Measurements from ENCODE around the gene AHI1. TPM values are rescaled to one million over a fixed set of nuclear protein-coding genes. Genes with fewer than 3 reads are reported as not detected.

Gene AHI1
- total RNA-seq, 1 experiment from 2014 or later, result 22.8 TPM

- intact Hi-C loops (cut with micrococcal nuclease; ENCODE audit: unreplicated experiment), result no loop called here
- Histone ChIP-seq H3K27me3 (replicated peaks; ENCODE audit: insufficient read depth, low read depth, low read length, poor library complexity) (no peaks in the 10 kb centered on the region), H3K27ac (ENCODE audit: low read depth, low read length, poor library complexity, severe bottlenecking) (no peak overlapping the region), H3K4me3 (ENCODE audit: low read depth, low read length, poor library complexity, severe bottlenecking) (no peak overlapping the region), H3K9me3 (ENCODE audit: low read depth, low read length, poor library complexity, severe bottlenecking) (no peaks in the 10 kb centered on the region), H3K36me3 (ENCODE audit: insufficient read depth, low read length, poor library complexity, severe bottlenecking) (no peaks in the 10 kb centered on the region), H3K4me1 (ENCODE audit: insufficient read depth, low read length, poor library complexity, severe bottlenecking) (no peaks in the 10 kb centered on the region)
- no peak for TF ChIP-seq CTCF (conservative IDR thresholded peaks at IDR 0.05; ENCODE audit: low read depth, low read length)
- no peak for TF ChIP-seq EZH2 (IDR thresholded peaks at IDR 0.05; ENCODE audit: borderline replicate concordance, low read depth, low read length, poor library complexity, severe bottlenecking)
- POLR2A ChIA-PET (ENCODE audit: low non-redundant PET), result no interaction called here
- no TSS peak for BruUV-seq (replicated peaks)
- DNase-seq (ENCODE audit: low spot score), result no peak
- CTCF ChIA-PET, result no interaction called here
These were observed 94.0 kb downstream of the AHI1 start for GRCh38 chr6:135403584-135403983.

- DNase-seq (ENCODE audit: low spot score), result no peak
- Histone ChIP-seq H3K4me1 (ENCODE audit: insufficient read depth, low read length, poor library complexity, severe bottlenecking) (no peaks in the 10 kb centered on the region), H3K36me3 (ENCODE audit: insufficient read depth, low read length, poor library complexity, severe bottlenecking) (no peaks in the 10 kb centered on the region), H3K4me3 (ENCODE audit: low read depth, low read length, poor library complexity, severe bottlenecking) (no peak overlapping the region), H3K27me3 (replicated peaks; ENCODE audit: insufficient read depth, low read depth, low read length, poor library complexity) (no peaks in the 10 kb centered on the region), H3K27ac (ENCODE audit: low read depth, low read length, poor library complexity, severe bottlenecking) (no peak overlapping the region), H3K9me3 (ENCODE audit: low read depth, low read length, poor library complexity, severe bottlenecking) (no peaks in the 10 kb centered on the region)
- no TSS peak for BruUV-seq (replicated peaks)
- TF ChIP-seq EZH2 (IDR thresholded peaks at IDR 0.05; ENCODE audit: borderline replicate concordance, low read depth, low read length, poor library complexity, severe bottlenecking), result no peak
- no peak for TF ChIP-seq CTCF (conservative IDR thresholded peaks at IDR 0.05; ENCODE audit: low read depth, low read length)
- intact Hi-C loops (cut with micrococcal nuclease; ENCODE audit: unreplicated experiment), result no loop called here
- ChIA-PET POLR2A (ENCODE audit: low non-redundant PET) (no interaction called here), CTCF (no interaction called here)
These were observed 95.2 kb downstream of the AHI1 start for GRCh38 chr6:135402311-135402710.

- no peak overlapping the region for H3K27ac ChIP-seq (ENCODE audit: low read depth, low read length, poor library complexity, severe bottlenecking)
- no peak overlapping the region for H3K4me3 ChIP-seq (ENCODE audit: low read depth, low read length, poor library complexity, severe bottlenecking)
- no TSS peak for BruUV-seq (replicated peaks)
- H3K9me3 ChIP-seq (ENCODE audit: low read depth, low read length, poor library complexity, severe bottlenecking), result no peaks in the 10 kb centered on the region
- TF ChIP-seq EZH2 (IDR thresholded peaks at IDR 0.05; ENCODE audit: borderline replicate concordance, low read depth, low read length, poor library complexity, severe bottlenecking) (no peak), CTCF (conservative IDR thresholded peaks at IDR 0.05; ENCODE audit: low read depth, low read length) (no peak)
- CTCF ChIA-PET, result no interaction called here
- no peaks in the 10 kb centered on the region for H3K27me3 ChIP-seq (replicated peaks; ENCODE audit: insufficient read depth, low read depth, low read length, poor library complexity)
- POLR2A ChIA-PET (ENCODE audit: low non-redundant PET), result no interaction called here
- H3K4me1 ChIP-seq (ENCODE audit: insufficient read depth, low read length, poor library complexity, severe bottlenecking), result no peaks in the 10 kb centered on the region
- intact Hi-C loops (cut with micrococcal nuclease; ENCODE audit: unreplicated experiment), result no loop called here
- DNase-seq (ENCODE audit: low spot score), result no peak
- H3K36me3 ChIP-seq (ENCODE audit: insufficient read depth, low read length, poor library complexity, severe bottlenecking), result no peaks in the 10 kb centered on the region
These were observed 100.2 kb downstream of the AHI1 start for GRCh38 chr6:135397172-135397952.
